Fibroblast of lung (primary cell): Measurements from ENCODE around the gene JADE2. TPM values are rescaled to one million over a fixed set of nuclear protein-coding genes. Genes with fewer than 3 reads are reported as not detected.

Source experiments
- DNase-seq, 2 donors: peaks; one replicate each; pipeline versions ENCODE4 v3.0.0 to v3.0.0-alpha.2; 2010; ENCODE audit warnings: low read depth in 2 of 2
- H2AFZ ChIP-seq: 2 replicates; pipeline ENCODE4 v1.5.1; 2012; ENCODE audit warnings: low read length, control low read depth, inconsistent platforms
- H3K27ac ChIP-seq: 2 replicates; pipeline ENCODE4 v1.5.1; 2011; ENCODE audit warnings: low read length, control low read depth; ENCODE audit not compliant: insufficient read depth
- H3K27me3 ChIP-seq: 2 replicates; pipeline ENCODE4 v1.5.1; 2011; ENCODE audit warnings: mild to moderate bottlenecking, low read length; ENCODE audit not compliant: control insufficient read depth, insufficient read depth
- H3K36me3 ChIP-seq: 2 replicates; pipeline ENCODE4 v1.5.1; 2011; ENCODE audit warnings: low read length; ENCODE audit not compliant: control insufficient read depth, insufficient read depth
- H3K4me1 ChIP-seq: 2 replicates; pipeline ENCODE4 v1.5.1; 2011; ENCODE audit warnings: low read length; ENCODE audit not compliant: control insufficient read depth, insufficient read depth; ENCODE audit errors: extremely low read depth
- H3K4me2 ChIP-seq: 2 replicates; pipeline ENCODE4 v1.5.1; 2011; ENCODE audit warnings: low read length, control low read depth; ENCODE audit not compliant: insufficient read depth; ENCODE audit errors: extremely low read depth
- H3K4me3 ChIP-seq, 4 experiments: fragments of 200-600 bp in 1 of 4; sonication (generic) in 1 of 4; replicated peaks in 1 of 4; 2 replicates each; pipeline ENCODE4 v1.5.1; 2011 to 2016; ENCODE audit warnings: low read length in 4 of 4, low read depth in 3 of 4, mild to moderate bottlenecking in 3 of 4, control low read depth in 2 of 4, inconsistent platforms in 1 of 4, mixed read lengths in 1 of 4; ENCODE audit not compliant: insufficient read depth in 1 of 4; ENCODE audit errors: control extremely low read depth in 1 of 4
- H3K79me2 ChIP-seq: 2 replicates; pipeline ENCODE4 v1.5.1; 2012; ENCODE audit warnings: mild to moderate bottlenecking, low read length, inconsistent platforms; ENCODE audit not compliant: control insufficient read depth, insufficient read depth
- H3K9ac ChIP-seq: 2 replicates; pipeline ENCODE4 v1.5.1; 2011; ENCODE audit warnings: mild to moderate bottlenecking, low read length, control low read depth; ENCODE audit not compliant: insufficient read depth
- H3K9me3 ChIP-seq: 2 replicates; pipeline ENCODE4 v1.5.1; 2012; ENCODE audit warnings: low read depth, low read length; ENCODE audit not compliant: control insufficient read depth, insufficient read depth
- H4K20me1 ChIP-seq: 2 replicates; pipeline ENCODE4 v1.5.1; 2011; ENCODE audit warnings: low read length; ENCODE audit not compliant: control insufficient read depth, insufficient read depth; ENCODE audit errors: extremely low read depth
- EZH2 ChIP-seq: IDR thresholded peaks from 2 replicates; pipeline ENCODE4 v1.5.1; 2012; ENCODE audit warnings: low read length, control low read depth, mild to moderate bottlenecking; ENCODE audit errors: missing control alignments
- polyA plus RNA-seq, 2 donors: library from polyadenylated mRNA; depleted of rRNA in 1 of 2; stranded (reverse) in 1 of 2; unstranded in 1 of 2; fragments of >200 nt; gene quantifications; 2 replicates each; pipeline ENCODE4 v1.2.1, GENCODE V29; 2011 to 2012; ENCODE audit warnings: missing spikeins in 1 of 2
- total RNA-seq: library from RNA; depleted of rRNA; stranded (reverse); fragments of >200 nt; gene quantifications from 2 replicates; pipeline ENCODE4 v1.2.1, GENCODE V29; 2014
- TF ChIP-seq, protein P1 (sequence below), 2 donors: IDR thresholded peaks in 1 of 2; conservative IDR thresholded peaks in 1 of 2; 1 replicate in 1 of 2; 2 replicates in 1 of 2; pipeline ENCODE4 v1.5.1; 2011 to 2012; ENCODE audit warnings: low read length in 2 of 2, control low read depth in 1 of 2, inconsistent platforms in 1 of 2, low read depth in 1 of 2, mild to moderate bottlenecking in 1 of 2

Gene JADE2
- total and polyA plus RNA-seq, 2 donors (not counting 1 experiment from before 2014, with no cell fraction given), result 10.0 to 45.9 TPM

DNA sequence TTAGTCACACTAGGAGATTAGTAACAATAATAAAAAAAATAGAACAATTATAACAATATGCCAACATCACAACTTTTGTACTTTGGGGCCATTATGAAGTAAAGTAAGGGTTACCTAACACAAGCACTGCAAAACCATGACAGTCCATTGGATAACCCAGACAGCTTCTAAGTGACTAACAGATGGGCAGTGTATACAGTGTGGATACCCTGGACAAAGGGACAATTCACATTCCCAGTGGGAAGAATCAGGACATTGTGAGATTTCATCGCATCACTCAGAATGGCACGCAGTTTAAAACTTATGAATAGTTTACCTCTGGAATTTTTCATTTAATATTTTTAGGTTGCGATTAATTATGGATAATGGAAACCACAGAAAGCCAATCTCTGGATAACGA lies 45.6 kb upstream of the JADE2 start:
- Histone ChIP-seq H3K27ac (no peak overlapping the region), H3K4me3 (no peak overlapping the region), H3K4me1 (no peaks in the 10 kb centered on the region), H2AFZ (no peak overlapping the region), H4K20me1 (no peaks in the 10 kb centered on the region), H3K4me2 (no peak overlapping the region), H3K9me3 (no peaks in the 10 kb centered on the region), H3K9ac (no peak overlapping the region), H3K36me3 (no peaks in the 10 kb centered on the region), H3K27me3 (no peaks in the 10 kb centered on the region), H3K79me2 (no peaks in the 10 kb centered on the region)
- no peak for TF ChIP-seq EZH2
- TF ChIP-seq, protein P1, sequence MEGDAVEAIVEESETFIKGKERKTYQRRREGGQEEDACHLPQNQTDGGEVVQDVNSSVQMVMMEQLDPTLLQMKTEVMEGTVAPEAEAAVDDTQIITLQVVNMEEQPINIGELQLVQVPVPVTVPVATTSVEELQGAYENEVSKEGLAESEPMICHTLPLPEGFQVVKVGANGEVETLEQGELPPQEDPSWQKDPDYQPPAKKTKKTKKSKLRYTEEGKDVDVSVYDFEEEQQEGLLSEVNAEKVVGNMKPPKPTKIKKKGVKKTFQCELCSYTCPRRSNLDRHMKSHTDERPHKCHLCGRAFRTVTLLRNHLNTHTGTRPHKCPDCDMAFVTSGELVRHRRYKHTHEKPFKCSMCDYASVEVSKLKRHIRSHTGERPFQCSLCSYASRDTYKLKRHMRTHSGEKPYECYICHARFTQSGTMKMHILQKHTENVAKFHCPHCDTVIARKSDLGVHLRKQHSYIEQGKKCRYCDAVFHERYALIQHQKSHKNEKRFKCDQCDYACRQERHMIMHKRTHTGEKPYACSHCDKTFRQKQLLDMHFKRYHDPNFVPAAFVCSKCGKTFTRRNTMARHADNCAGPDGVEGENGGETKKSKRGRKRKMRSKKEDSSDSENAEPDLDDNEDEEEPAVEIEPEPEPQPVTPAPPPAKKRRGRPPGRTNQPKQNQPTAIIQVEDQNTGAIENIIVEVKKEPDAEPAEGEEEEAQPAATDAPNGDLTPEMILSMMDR (conservative IDR thresholded peaks at IDR 0.05 in 1 of 2, IDR thresholded peaks at IDR 0.05 in 1 of 2; ENCODE audit: low read depth in 1 of 2, low read length in 2 of 2), result no peak
- no peak for DNase-seq

DNA sequence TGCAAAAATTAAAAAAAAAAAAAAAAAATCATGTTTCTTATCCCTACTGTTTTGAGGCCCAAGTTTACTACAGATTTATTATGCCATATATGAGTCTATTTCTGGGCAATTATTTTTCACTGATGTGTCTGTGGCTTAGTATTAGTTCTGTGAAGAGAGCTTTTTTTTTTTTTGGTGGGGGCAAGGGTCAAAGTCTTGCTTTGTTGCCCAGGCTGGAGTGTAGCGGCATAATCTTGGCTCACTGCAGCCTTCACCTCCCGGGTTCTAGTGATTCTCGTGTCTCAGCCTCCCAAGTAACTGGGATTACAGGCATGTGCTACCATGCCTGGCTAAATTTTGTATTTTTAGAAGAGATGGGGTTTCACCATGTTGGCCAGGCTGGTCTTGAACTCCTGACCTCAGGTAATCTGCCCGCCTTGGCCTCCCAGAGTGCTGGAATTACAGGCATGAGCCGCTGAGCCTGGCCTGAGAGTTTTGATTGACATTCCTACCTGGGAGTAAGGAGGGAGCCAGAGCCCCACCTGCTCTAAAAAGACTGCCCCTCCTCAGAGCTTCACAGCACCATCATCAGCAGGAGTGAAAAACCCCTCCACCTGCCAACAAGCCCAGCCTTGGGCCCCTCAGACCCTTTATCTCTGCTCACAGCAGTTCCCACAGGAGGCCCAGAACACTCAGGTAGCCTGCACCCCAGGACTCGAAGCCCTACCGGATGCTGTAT lies 36.1 kb upstream of the JADE2 start:
- Histone ChIP-seq H4K20me1 (no peaks in the 10 kb centered on the region), H3K36me3 (no peaks in the 10 kb centered on the region), H3K4me2 (no peak overlapping the region), H3K9me3 (no peaks in the 10 kb centered on the region), H2AFZ (no peak overlapping the region), H3K4me1 (no peaks in the 10 kb centered on the region), H3K79me2 (no peaks in the 10 kb centered on the region), H3K4me3 (no peak overlapping the region), H3K27me3 (no peaks in the 10 kb centered on the region), H3K9ac (no peak overlapping the region), H3K27ac (no peak overlapping the region)
- TF ChIP-seq EZH2, result no peak
- TF ChIP-seq, protein P1 (conservative IDR thresholded peaks at IDR 0.05 in 1 of 2, IDR thresholded peaks at IDR 0.05 in 1 of 2; ENCODE audit: low read depth in 1 of 2, low read length in 2 of 2), result no peak
- DNase-seq, result no peak

DNA sequence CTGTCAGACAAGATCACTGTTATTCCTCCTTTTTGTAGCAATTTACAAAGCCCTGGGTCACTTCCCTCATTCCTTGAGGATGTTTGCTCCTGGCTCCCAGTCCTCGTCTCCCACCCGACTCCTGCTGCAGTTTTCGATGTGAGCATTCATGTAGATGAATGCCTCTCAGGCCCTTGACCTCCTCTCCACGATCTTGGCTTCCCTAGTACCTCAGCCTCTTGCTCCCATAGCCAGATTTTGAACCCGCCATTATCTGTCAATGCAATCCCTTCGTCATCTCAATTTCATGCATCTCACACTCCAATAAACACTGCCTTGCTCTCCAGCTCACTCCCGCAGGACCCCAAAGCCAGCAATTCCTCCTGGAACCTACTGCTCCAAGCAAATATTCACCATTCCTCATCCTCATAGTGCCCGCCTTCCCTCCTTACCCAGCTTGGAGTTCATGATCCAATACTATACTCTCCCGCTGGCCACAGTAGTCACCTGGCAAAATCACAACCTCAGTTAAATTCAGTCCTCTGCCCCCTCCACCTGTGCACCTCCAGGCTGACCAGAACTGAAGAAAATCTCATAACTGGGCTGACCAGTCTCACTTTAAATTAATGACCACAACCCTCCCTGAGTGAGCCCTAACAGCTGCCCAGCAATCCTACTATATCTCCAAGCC lies 35.1 kb upstream of the JADE2 start:
- Histone ChIP-seq H3K4me2 (no peak overlapping the region), H3K27ac (no peak overlapping the region), H3K9ac (no peak overlapping the region), H3K4me3 (no peak overlapping the region), H3K4me1 (no peaks in the 10 kb centered on the region), H3K9me3 (no peaks in the 10 kb centered on the region), H3K27me3 (no peaks in the 10 kb centered on the region), H4K20me1 (no peaks in the 10 kb centered on the region), H2AFZ (no peak overlapping the region), H3K36me3 (no peaks in the 10 kb centered on the region), H3K79me2 (no peaks in the 10 kb centered on the region)
- TF ChIP-seq EZH2, result no peak
- TF ChIP-seq, protein P1 (conservative IDR thresholded peaks at IDR 0.05 in 1 of 2, IDR thresholded peaks at IDR 0.05 in 1 of 2; ENCODE audit: low read depth in 1 of 2, low read length in 2 of 2), result no peak
- no peak for DNase-seq
